ENCODE results near the gene C3AR1. TPM values are rescaled to one million over a fixed set of nuclear protein-coding genes. Genes with fewer than 3 reads are reported as not detected.

The C3AR1 gene
- total RNA-seq, 1 experiment from 2014 or later: not detected

DNA sequence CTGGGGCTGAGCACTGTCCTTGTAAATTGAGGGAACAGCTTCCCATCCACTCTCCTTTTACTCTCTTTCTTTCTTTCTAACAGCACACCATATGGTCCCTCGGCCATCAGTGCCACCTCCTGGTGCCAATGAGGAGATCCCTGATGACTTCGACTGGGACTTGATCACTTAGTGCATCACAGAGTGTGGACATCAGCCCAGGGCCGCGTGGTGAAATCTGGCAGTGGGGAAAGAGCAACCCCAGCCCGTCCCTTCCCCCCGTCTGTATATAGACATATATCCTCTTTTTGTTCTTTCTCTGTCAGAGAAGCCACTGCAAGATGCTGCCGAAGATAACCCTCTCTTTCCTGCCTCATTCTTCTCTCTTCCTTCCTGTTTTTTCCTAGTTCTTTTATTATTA lies 13.5 kb downstream of the C3AR1 start:
- H3K36me3 ChIP-seq (ENCODE audit: control insufficient read depth, insufficient read depth, low read length): no peaks in the 10 kb centered on the region
- CTCF ChIA-PET: no interaction called here
- TF ChIP-seq, protein P1, sequence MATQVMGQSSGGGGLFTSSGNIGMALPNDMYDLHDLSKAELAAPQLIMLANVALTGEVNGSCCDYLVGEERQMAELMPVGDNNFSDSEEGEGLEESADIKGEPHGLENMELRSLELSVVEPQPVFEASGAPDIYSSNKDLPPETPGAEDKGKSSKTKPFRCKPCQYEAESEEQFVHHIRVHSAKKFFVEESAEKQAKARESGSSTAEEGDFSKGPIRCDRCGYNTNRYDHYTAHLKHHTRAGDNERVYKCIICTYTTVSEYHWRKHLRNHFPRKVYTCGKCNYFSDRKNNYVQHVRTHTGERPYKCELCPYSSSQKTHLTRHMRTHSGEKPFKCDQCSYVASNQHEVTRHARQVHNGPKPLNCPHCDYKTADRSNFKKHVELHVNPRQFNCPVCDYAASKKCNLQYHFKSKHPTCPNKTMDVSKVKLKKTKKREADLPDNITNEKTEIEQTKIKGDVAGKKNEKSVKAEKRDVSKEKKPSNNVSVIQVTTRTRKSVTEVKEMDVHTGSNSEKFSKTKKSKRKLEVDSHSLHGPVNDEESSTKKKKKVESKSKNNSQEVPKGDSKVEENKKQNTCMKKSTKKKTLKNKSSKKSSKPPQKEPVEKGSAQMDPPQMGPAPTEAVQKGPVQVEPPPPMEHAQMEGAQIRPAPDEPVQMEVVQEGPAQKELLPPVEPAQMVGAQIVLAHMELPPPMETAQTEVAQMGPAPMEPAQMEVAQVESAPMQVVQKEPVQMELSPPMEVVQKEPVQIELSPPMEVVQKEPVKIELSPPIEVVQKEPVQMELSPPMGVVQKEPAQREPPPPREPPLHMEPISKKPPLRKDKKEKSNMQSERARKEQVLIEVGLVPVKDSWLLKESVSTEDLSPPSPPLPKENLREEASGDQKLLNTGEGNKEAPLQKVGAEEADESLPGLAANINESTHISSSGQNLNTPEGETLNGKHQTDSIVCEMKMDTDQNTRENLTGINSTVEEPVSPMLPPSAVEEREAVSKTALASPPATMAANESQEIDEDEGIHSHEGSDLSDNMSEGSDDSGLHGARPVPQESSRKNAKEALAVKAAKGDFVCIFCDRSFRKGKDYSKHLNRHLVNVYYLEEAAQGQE (IDR thresholded peaks at IDR 0.05; ENCODE audit: insufficient read depth in 1 of 2, low read depth in 2 of 2, low read length in 1 of 2): no peak
- TF ChIP-seq SIN3A (IDR thresholded peaks at IDR 0.05; ENCODE audit: borderline replicate concordance, insufficient read depth, low read depth, low read length) (no peak), POLR2AphosphoS5 (IDR thresholded peaks at IDR 0.05; ENCODE audit: low read depth, low read length) (no peak), TCF7L2 (IDR thresholded peaks at IDR 0.05; ENCODE audit: low read depth, low read length) (no peak)
- TF ChIP-seq, protein P2, sequence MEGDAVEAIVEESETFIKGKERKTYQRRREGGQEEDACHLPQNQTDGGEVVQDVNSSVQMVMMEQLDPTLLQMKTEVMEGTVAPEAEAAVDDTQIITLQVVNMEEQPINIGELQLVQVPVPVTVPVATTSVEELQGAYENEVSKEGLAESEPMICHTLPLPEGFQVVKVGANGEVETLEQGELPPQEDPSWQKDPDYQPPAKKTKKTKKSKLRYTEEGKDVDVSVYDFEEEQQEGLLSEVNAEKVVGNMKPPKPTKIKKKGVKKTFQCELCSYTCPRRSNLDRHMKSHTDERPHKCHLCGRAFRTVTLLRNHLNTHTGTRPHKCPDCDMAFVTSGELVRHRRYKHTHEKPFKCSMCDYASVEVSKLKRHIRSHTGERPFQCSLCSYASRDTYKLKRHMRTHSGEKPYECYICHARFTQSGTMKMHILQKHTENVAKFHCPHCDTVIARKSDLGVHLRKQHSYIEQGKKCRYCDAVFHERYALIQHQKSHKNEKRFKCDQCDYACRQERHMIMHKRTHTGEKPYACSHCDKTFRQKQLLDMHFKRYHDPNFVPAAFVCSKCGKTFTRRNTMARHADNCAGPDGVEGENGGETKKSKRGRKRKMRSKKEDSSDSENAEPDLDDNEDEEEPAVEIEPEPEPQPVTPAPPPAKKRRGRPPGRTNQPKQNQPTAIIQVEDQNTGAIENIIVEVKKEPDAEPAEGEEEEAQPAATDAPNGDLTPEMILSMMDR (IDR thresholded peaks at IDR 0.05): no peak

DNA sequence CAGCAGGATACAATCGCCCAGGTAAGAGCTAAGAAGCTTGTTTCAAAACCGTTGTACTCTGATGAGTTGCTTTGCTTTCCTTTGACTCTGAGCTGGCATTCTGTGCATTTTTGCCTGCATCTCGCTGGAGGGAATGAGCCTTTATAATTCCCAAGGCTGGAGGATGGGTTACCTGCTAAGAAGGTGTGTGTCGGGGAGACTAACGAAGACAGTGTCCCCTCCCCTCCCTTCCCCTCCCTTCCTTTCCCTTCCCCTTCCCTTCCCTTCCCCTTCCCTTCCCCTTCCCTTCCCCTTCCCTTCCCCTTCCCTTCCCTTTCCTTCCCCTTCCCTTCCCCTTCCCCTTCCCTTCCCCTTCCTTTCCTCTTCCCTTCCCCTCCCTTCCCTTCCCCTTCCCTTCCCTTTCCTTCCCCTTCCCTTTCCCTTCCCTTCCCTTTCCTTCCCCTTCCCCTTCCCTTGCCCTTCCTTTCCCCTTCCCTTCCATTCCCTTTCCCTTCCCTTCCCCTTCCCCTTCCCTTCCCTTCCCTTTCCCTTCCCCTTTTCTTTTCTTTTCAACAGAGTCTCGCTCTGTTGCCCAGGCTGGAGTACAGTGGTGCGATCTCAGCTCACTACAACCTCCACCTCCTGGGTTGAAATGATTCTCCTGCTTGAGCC lies 15.4 kb downstream of the C3AR1 start:
- TF ChIP-seq, protein P2 (IDR thresholded peaks at IDR 0.05): no peak
- TF ChIP-seq SIN3A (IDR thresholded peaks at IDR 0.05; ENCODE audit: borderline replicate concordance, insufficient read depth, low read depth, low read length): no peak
- no peak for TF ChIP-seq POLR2AphosphoS5 (IDR thresholded peaks at IDR 0.05; ENCODE audit: low read depth, low read length)
- TF ChIP-seq TCF7L2 (IDR thresholded peaks at IDR 0.05; ENCODE audit: low read depth, low read length): no peak
- TF ChIP-seq, protein P1 (IDR thresholded peaks at IDR 0.05; ENCODE audit: insufficient read depth in 1 of 2, low read depth in 2 of 2, low read length in 1 of 2): no peak
- CTCF ChIA-PET: no interaction called here
- H3K27ac ChIP-seq (ENCODE audit: low read length): no peak overlapping the region
- BruUV-seq (replicated peaks): no TSS peak
- in situ Hi-C loops (cut with HindIII; ENCODE audit: low pct_unique_long_range_greater_than_20kb, low sequenced_read_pairs): no loop called here
- H3K27me3 ChIP-seq (ENCODE audit: control insufficient read depth, insufficient read depth, low read length): no peaks in the 10 kb centered on the region
- H3K36me3 ChIP-seq (ENCODE audit: control insufficient read depth, insufficient read depth, low read length): no peaks in the 10 kb centered on the region
- DNase-seq (ENCODE audit: low read depth, low spot score) (no peak), ATAC-seq (no peak)
- H3K4me1 ChIP-seq (ENCODE audit: control insufficient read depth, insufficient read depth, low read length): no peaks in the 10 kb centered on the region
- no peak overlapping the region for H3K4me3 ChIP-seq (ENCODE audit: low read depth in 2 of 2, low read length in 2 of 2)
- intact Hi-C loops (cut with micrococcal nuclease; ENCODE audit: unreplicated experiment): no loop called here
- H3K9me3 ChIP-seq (ENCODE audit: control insufficient read depth, insufficient read depth, low read depth, low read length): no peaks in the 10 kb centered on the region
- POLR2A ChIA-PET: no interaction called here

More for the DNA sequence above, 13.5 kb downstream of the C3AR1 start:
- Histone ChIP-seq H3K27me3 (ENCODE audit: control insufficient read depth, insufficient read depth, low read length) (no peaks in the 10 kb centered on the region), H3K9me3 (ENCODE audit: control insufficient read depth, insufficient read depth, low read depth, low read length) (no peaks in the 10 kb centered on the region), H3K4me3 (ENCODE audit: low read depth in 2 of 2, low read length in 2 of 2) (no peak overlapping the region), H3K4me1 (ENCODE audit: control insufficient read depth, insufficient read depth, low read length) (no peaks in the 10 kb centered on the region), H3K27ac (ENCODE audit: low read length) (no peak overlapping the region)
- in situ Hi-C loops (cut with HindIII; ENCODE audit: low pct_unique_long_range_greater_than_20kb, low sequenced_read_pairs) (no loop called here), intact Hi-C loops (cut with micrococcal nuclease; ENCODE audit: unreplicated experiment) (no loop called here)
- no TSS peak for BruUV-seq (replicated peaks)
- POLR2A ChIA-PET: no interaction called here
- no peak for ATAC-seq
- no peak for DNase-seq (ENCODE audit: low read depth, low spot score)
